Body of pancreas (tissue), 4 donors: ENCODE measurements around the gene FHL2. TPM values are rescaled to one million over a fixed set of nuclear protein-coding genes. Genes with fewer than 3 reads are reported as not detected.
A peak's percentile ranks its signal among the peaks of the same experiment; 100 is the strongest.

Experiments used
- ATAC-seq: fragments of 150-250 bp; one replicate; pipeline ENCODE4 v1.9.1; 2016
- DNase-seq, 4 donors: peaks; one replicate each; pipeline ENCODE4 v3.0.0-alpha.2; 2019
- H3K27ac ChIP-seq, 4 donors: fragments of 200-600 bp; sonication (generic); 1 replicate in 3 of 4; 2 replicates in 1 of 4; pipeline versions ENCODE4 v1.5.1 to v1.6.1; 2016 to 2019; ENCODE audit warnings: mild to moderate bottlenecking in 1 of 4, mixed read lengths in 1 of 4, moderate library complexity in 1 of 4
- H3K27me3 ChIP-seq, 2 donors: fragments of 200-600 bp; sonication (generic); one replicate each; pipeline ENCODE4 v1.6.0; 2016; ENCODE audit warnings: mild to moderate bottlenecking in 1 of 2
- H3K36me3 ChIP-seq, 2 donors: fragments of 200-600 bp; sonication (generic); replicated peaks in 1 of 2; 2 replicates each; pipeline ENCODE4 v1.5.1; 2016; ENCODE audit warnings: low read depth in 2 of 2; ENCODE audit not compliant: insufficient read depth in 1 of 2
- H3K4me1 ChIP-seq: fragments of 200-600 bp; sonication (generic); one replicate; pipeline ENCODE4 v1.6.0; 2016
- H3K4me3 ChIP-seq, 2 donors: fragments of 200-600 bp; sonication (generic); 1 replicate in 1 of 2; 2 replicates in 1 of 2; pipeline ENCODE4 v1.5.1; 2016 to 2019
- H3K9me3 ChIP-seq, 3 donors: fragments of 200-600 bp; sonication (generic); 1 replicate in 2 of 3; 2 replicates in 1 of 3; pipeline ENCODE4 v1.5.1; 2016
- POLR2A ChIP-seq, 3 donors: fragments of 450-650 bp; IDR thresholded peaks; one replicate each; pipeline ENCODE4 v1.6.1; 2016; ENCODE audit warnings: antibody characterized with exemption in 3 of 3, mild to moderate bottlenecking in 2 of 3
- WGBS, 2 donors: methylation state at CpG; one replicate each; pipeline ENCODE4 v1.1.5; 2017; 5-methylcytosine and 5-hydroxymethylcytosine counted together
- intact Hi-C: fragments of 100-400 bp; cut with DNase I; formaldehyde crosslinking; loops from one replicate; pipeline ENCODE4 v1.15.1; 2023
- total RNA-seq, 2 donors: library from RNA; depleted of rRNA; stranded (reverse); fragments of >200 nt; gene quantifications; one replicate each; pipeline ENCODE4 v1.1.0, GENCODE V29; 2016
- TF ChIP-seq, protein P1 (sequence below), 7 experiments: fragments of 450-650 bp in 4 of 7; fragments of 200-600 bp in 3 of 7; sonication (generic) in 3 of 7; IDR thresholded peaks; one replicate each; pipeline ENCODE4 v1.5.1; 2016 to 2019; ENCODE audit warnings: antibody characterized with exemption in 7 of 7

Gene FHL2
- total RNA-seq, 2 donors from 2014 or later = 3.6 to 21.8 TPM

- Histone ChIP-seq H3K9me3 (no peaks in the 10 kb centered on the region), H3K36me3 (no peaks in the 10 kb centered on the region), H3K27ac (no peak overlapping the region), H3K27me3 (no peaks in the 10 kb centered on the region), H3K4me3 (no peak overlapping the region), H3K4me1 (peaks cover 13% of the 10 kb centered on the region)
- intact Hi-C loops = no loop called here
- no peak for DNase-seq
- no peak for ATAC-seq
- 72 to 86% methylated on average over 5 of the region's 5 CpGs for WGBS, 2 donors
- TF ChIP-seq POLR2A (IDR thresholded peaks at IDR 0.05) = no peak
- TF ChIP-seq, protein P1, sequence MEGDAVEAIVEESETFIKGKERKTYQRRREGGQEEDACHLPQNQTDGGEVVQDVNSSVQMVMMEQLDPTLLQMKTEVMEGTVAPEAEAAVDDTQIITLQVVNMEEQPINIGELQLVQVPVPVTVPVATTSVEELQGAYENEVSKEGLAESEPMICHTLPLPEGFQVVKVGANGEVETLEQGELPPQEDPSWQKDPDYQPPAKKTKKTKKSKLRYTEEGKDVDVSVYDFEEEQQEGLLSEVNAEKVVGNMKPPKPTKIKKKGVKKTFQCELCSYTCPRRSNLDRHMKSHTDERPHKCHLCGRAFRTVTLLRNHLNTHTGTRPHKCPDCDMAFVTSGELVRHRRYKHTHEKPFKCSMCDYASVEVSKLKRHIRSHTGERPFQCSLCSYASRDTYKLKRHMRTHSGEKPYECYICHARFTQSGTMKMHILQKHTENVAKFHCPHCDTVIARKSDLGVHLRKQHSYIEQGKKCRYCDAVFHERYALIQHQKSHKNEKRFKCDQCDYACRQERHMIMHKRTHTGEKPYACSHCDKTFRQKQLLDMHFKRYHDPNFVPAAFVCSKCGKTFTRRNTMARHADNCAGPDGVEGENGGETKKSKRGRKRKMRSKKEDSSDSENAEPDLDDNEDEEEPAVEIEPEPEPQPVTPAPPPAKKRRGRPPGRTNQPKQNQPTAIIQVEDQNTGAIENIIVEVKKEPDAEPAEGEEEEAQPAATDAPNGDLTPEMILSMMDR (IDR thresholded peaks at IDR 0.05) = no peak
Measured at GRCh38 chr2:105439141-105439540, 40.3 kb upstream of the FHL2 start.

- intact Hi-C loops = no loop called here
- Histone ChIP-seq H3K4me3 (no peak overlapping the region), H3K4me1 (peaks cover 13% of the 10 kb centered on the region), H3K9me3 (no peaks in the 10 kb centered on the region), H3K27me3 (no peaks in the 10 kb centered on the region), H3K27ac (peak overlapping the region in 2 of 4 donors; percentile 5 to 26), H3K36me3 (no peaks in the 10 kb centered on the region)
- 8 to 12% methylated on average over 1 to 10 of the region's 10 CpGs for WGBS, 2 donors
- ATAC-seq (no peak), DNase-seq (peak; percentile 22 to 61 (median 30))
- no peak for TF ChIP-seq POLR2A (IDR thresholded peaks at IDR 0.05)
- TF ChIP-seq, protein P1 (IDR thresholded peaks at IDR 0.05) = no peak
Measured at GRCh38 chr2:105438104-105438929, 39.5 kb upstream of the FHL2 start.

- ATAC-seq (no peak), DNase-seq (no peak)
- 53 to 58% methylated on average over 3 of the region's 3 CpGs for WGBS, 2 donors
- intact Hi-C loops = no loop called here
- Histone ChIP-seq H3K27ac (peak overlapping the region in 1 of 4 donors; percentile 5), H3K4me3 (no peak overlapping the region), H3K36me3 (no peaks in the 10 kb centered on the region), H3K27me3 (no peaks in the 10 kb centered on the region), H3K9me3 (no peaks in the 10 kb centered on the region), H3K4me1 (peaks cover 13% of the 10 kb centered on the region)
- TF ChIP-seq, protein P1 (IDR thresholded peaks at IDR 0.05) = no peak
- TF ChIP-seq POLR2A (IDR thresholded peaks at IDR 0.05) = no peak
Measured at GRCh38 chr2:105437708-105438103, 38.9 kb upstream of the FHL2 start.

DNA sequence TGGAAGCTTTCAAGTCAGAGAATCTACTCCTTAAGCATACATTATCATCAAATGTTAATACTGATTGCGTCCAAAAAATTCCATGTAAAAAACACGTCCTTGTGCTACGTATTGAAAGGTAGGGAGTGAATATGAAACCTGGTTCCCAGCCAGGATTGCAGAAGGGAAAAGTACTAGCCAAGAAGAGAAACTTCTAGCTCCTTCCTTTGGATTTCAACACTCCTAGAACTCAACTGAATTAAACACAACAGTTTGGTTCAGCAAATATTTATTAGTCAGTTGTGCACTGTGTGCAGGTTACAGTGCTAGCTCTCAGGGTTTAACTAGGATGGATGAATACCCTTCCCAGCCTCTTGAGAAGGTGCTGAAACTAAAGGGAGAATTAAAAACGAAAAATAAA, 33.9 kb upstream of the FHL2 start:
- H3K4me3 ChIP-seq = no peak overlapping the region
- intact Hi-C loops = no loop called here
- no peak for ATAC-seq
- no peak for DNase-seq
- no peak overlapping the region for H3K27ac ChIP-seq
- 30 to 39% methylated on average over 4 of the region's 4 CpGs for WGBS, 2 donors
- H3K9me3 ChIP-seq = no peaks in the 10 kb centered on the region
- H3K27me3 ChIP-seq = no peaks in the 10 kb centered on the region
- H3K36me3 ChIP-seq = no peaks in the 10 kb centered on the region
- TF ChIP-seq, protein P1 (IDR thresholded peaks at IDR 0.05) = no peak
- TF ChIP-seq POLR2A (IDR thresholded peaks at IDR 0.05) = no peak
- no peaks in the 10 kb centered on the region for H3K4me1 ChIP-seq

DNA sequence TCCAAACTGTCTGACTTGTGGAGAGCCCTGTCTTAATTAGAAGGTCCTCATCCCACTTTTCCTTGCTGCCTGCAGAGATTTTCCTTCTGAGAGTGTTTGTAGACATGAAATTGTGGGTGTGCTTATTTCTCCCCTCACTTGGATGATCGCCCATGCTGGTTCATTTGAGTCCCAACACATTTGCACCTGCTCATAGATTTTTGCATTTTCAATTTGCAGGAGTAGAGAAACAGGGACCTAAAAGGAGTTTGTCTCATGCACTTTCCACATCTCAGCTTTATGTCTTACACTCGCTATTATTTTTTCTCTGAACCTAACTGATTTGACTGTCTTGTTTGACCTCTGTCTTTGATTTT, 33.2 kb upstream of the FHL2 start:
- ATAC-seq (no peak), DNase-seq (no peak)
- Histone ChIP-seq H3K9me3 (no peaks in the 10 kb centered on the region), H3K4me3 (no peak overlapping the region), H3K36me3 (no peaks in the 10 kb centered on the region), H3K27ac (no peak overlapping the region), H3K27me3 (no peaks in the 10 kb centered on the region), H3K4me1 (no peaks in the 10 kb centered on the region)
- intact Hi-C loops = no loop called here
- WGBS, 2 donors = 56 to 64% methylated on average over 2 of the region's 2 CpGs
- no peak for TF ChIP-seq POLR2A (IDR thresholded peaks at IDR 0.05)
- TF ChIP-seq, protein P1 (IDR thresholded peaks at IDR 0.05) = no peak
